HepG2 (cell line): ENCODE results near the gene CCDC38. TPM values are rescaled to one million over a fixed set of nuclear protein-coding genes. Genes with fewer than 3 reads are reported as not detected.
A peak's percentile ranks its signal among the peaks of the same experiment; 100 is the strongest.

Experiments
- ATAC-seq: fragments of 200-7000 bp; cut with Tn5 transposase; 3 replicates; pipeline ENCODE4 v1.9.1; 2020; ENCODE audit warnings: mild to moderate bottlenecking, moderate library complexity
- BruUV-seq: library from RNA; stranded (reverse); fragments of 400-500 nt; replicated peaks from 2 replicates; lab custom pipeline; 2021; lab: Mats Ljungman, UMichigan
- CTCF ChIA-PET: fragments of 300-600 bp; formaldehyde crosslinking; extraction: SDS; loops from one replicate; lab custom pipeline; 2021; ENCODE audit warnings: low total read pairs, inconsistent platforms, low intra/inter-chr PET ratio; lab: Yijun Ruan, JAX
- POLR2A ChIA-PET: fragments of 350-600 bp; sonication (Branson Sonifier 250); formaldehyde crosslinking; loops from one replicate; lab custom pipeline; 2020; ENCODE audit warnings: antibody characterized with exemption, inconsistent platforms; lab: Yijun Ruan, JAX
- DNase-seq: peaks from one replicate; pipeline ENCODE4 v3.0.0-alpha.2; 2015; ENCODE audit warnings: low spot score
- FAIRE-seq: peaks from 3 replicates; lab custom pipeline; 2011; peaks lifted over from hg19 to GRCh38; lab: Jason Lieb, UNC
- H2AFZ ChIP-seq: one replicate; pipeline ENCODE4 v1.6.1; 2011; ENCODE audit warnings: low read length, inconsistent platforms
- H3K27ac ChIP-seq: fragments of 300-600 bp; 3 replicates; pipeline ENCODE4 v1.8.0; 2011; ENCODE audit warnings: mixed run types, mild to moderate bottlenecking, mixed read lengths, low read length, inconsistent platforms; ENCODE audit not compliant: insufficient read depth; ENCODE audit errors: extremely low read length
- H3K27me3 ChIP-seq, 2 experiments: fragments of 200-600 bp in 1 of 2; 2 replicates in 1 of 2; 3 replicates in 1 of 2; pipeline versions ENCODE4 v1.6.0 to v1.8.0; 2011; ENCODE audit warnings: low read length in 2 of 2, mild to moderate bottlenecking in 2 of 2, moderate library complexity in 2 of 2, inconsistent platforms in 1 of 2; ENCODE audit not compliant: insufficient read depth in 2 of 2, control insufficient read depth in 1 of 2
- H3K36me3 ChIP-seq, 2 experiments: fragments of 200-600 bp in 1 of 2; replicated peaks in 1 of 2; 2 replicates in 1 of 2; 3 replicates in 1 of 2; pipeline versions ENCODE4 v1.5.1 to v1.8.0; 2011; ENCODE audit warnings: low read length in 2 of 2, inconsistent platforms in 1 of 2; ENCODE audit not compliant: insufficient read depth in 2 of 2, control insufficient read depth in 1 of 2
- H3K4me1 ChIP-seq: 2 replicates; pipeline ENCODE4 v1.5.1; 2012; ENCODE audit warnings: low read length, inconsistent platforms; ENCODE audit not compliant: insufficient read depth
- H3K4me2 ChIP-seq: 2 replicates; pipeline ENCODE4 v1.6.0; 2011; ENCODE audit warnings: low read depth, low read length, inconsistent platforms
- H3K4me3 ChIP-seq, 3 experiments: fragments of 200-600 bp in 1 of 3; sonication (generic), shearing (Covaris generic) in 1 of 3; replicated peaks in 1 of 3; 2 replicates each; pipeline ENCODE4 v1.5.1; 2011 to 2016; ENCODE audit warnings: low read length in 3 of 3, inconsistent platforms in 2 of 3, low read depth in 2 of 3, mild to moderate bottlenecking in 2 of 3, control low read depth in 1 of 3, mixed read lengths in 1 of 3; ENCODE audit not compliant: insufficient read depth in 1 of 3
- H3K79me2 ChIP-seq: one replicate; pipeline ENCODE4 v1.6.1; 2011; ENCODE audit warnings: low read length, inconsistent platforms; ENCODE audit not compliant: insufficient read depth
- H3K9ac ChIP-seq: 2 replicates; pipeline ENCODE4 v1.6.0; 2011; ENCODE audit warnings: mild to moderate bottlenecking, low read depth, low read length, inconsistent platforms; ENCODE audit not compliant: insufficient read depth
- H3K9me3 ChIP-seq: 2 replicates; pipeline ENCODE4 v1.5.1; 2012; ENCODE audit warnings: mild to moderate bottlenecking, low read length
- H4K20me1 ChIP-seq: 2 replicates; pipeline ENCODE4 v1.6.0; 2011; ENCODE audit warnings: inconsistent platforms, mild to moderate bottlenecking, low read length, moderate library complexity; ENCODE audit not compliant: insufficient read depth
- BCL6 ChIP-seq: IDR thresholded peaks from 2 replicates; pipeline ENCODE4 v1.6.1; 2016; ENCODE audit warnings: missing genetic modification reagents, missing compliant biosample characterization
- CHD4 ChIP-seq: fragments of 200-600 bp; sonication (generic); IDR thresholded peaks from 2 replicates; pipeline ENCODE4 v1.7.0; 2017; ENCODE audit warnings: mild to moderate bottlenecking, low read length, borderline replicate concordance
- CTCF ChIP-seq: sonication (generic); formaldehyde crosslinking; IDR thresholded peaks from 2 replicates; pipeline ENCODE4 v1.5.0; 2020; ENCODE audit warnings: mild to moderate bottlenecking, missing genetic modification reagents, moderate library complexity
- FIP1L1 ChIP-seq: fragments of 200-400 bp; formaldehyde crosslinking; IDR thresholded peaks from 2 replicates; pipeline ENCODE4 v1.6.1; 2018; ENCODE audit warnings: low read depth, mild to moderate bottlenecking, low read length, moderate library complexity, borderline replicate concordance; ENCODE audit not compliant: insufficient read depth
- GRHL1 ChIP-seq: sonication (generic); formaldehyde crosslinking; conservative IDR thresholded peaks from 2 replicates; pipeline ENCODE4 v1.8.0; 2022; ENCODE audit warnings: missing genetic modification reagents
- GTF3A ChIP-seq: sonication (generic); formaldehyde crosslinking; conservative IDR thresholded peaks from 2 replicates; pipeline ENCODE4 v1.4.0; 2020; ENCODE audit warnings: mild to moderate bottlenecking, missing genetic modification reagents
- HOMEZ ChIP-seq: IDR thresholded peaks from 2 replicates; pipeline ENCODE4 v1.6.1; 2016; ENCODE audit warnings: low read depth
- RAD21 ChIP-seq: fragments of 450-650 bp; formaldehyde crosslinking; IDR thresholded peaks from 2 replicates; pipeline ENCODE4 v1.5.0; 2020; ENCODE audit warnings: mild to moderate bottlenecking
- RARA ChIP-seq: IDR thresholded peaks from 2 replicates; pipeline ENCODE4 v1.6.1; 2016; ENCODE audit warnings: missing genetic modification reagents, missing compliant biosample characterization
- SMC3 ChIP-seq: IDR thresholded peaks from 2 replicates; pipeline ENCODE4 v1.6.1; 2011; ENCODE audit warnings: low read length, improper control_type of control experiment
- STAG1 ChIP-seq: sonication (generic); formaldehyde crosslinking; IDR thresholded peaks from 2 replicates; pipeline ENCODE4 v1.4.0; 2020; ENCODE audit warnings: missing genetic modification reagents
- TP53 ChIP-seq: sonication (generic); formaldehyde crosslinking; conservative IDR thresholded peaks from 2 replicates; pipeline ENCODE4 v1.4.0; 2020; ENCODE audit warnings: missing genetic modification reagents
- ZNF780A ChIP-seq: sonication (generic); formaldehyde crosslinking; IDR thresholded peaks from 2 replicates; pipeline ENCODE4 v1.8.0; 2022; ENCODE audit warnings: mild to moderate bottlenecking, missing genetic modification reagents, moderate library complexity
- WGBS: methylation state at CpG from one replicate; pipeline ENCODE4 v1.1.6; 2017; ENCODE audit warnings: low lambda C conversion rate; 5-methylcytosine and 5-hydroxymethylcytosine counted together
- in situ Hi-C: cut with HindIII; loops from 2 replicates; pipeline ENCODE4 v1.10.0; 2017; ENCODE audit warnings: low pct_unique_long_range_greater_than_20kb; ENCODE audit not compliant: extremely low pct_ligation_motif_present
- intact Hi-C: fragments of 100-400 bp; cut with micrococcal nuclease; formaldehyde crosslinking; loops from one replicate; pipeline ENCODE4 v1.10.0; 2022; ENCODE audit not compliant: unreplicated experiment
- polyA plus RNA-seq, 8 experiments: library from polyadenylated mRNA; depleted of rRNA in 3 of 8; stranded (reverse) in 7 of 8; unstranded in 1 of 8; fragments of >200 nt; fragmentation: Illumina TruSeq in 4 of 8; extraction: Trizol in 4 of 8; gene quantifications; 2 replicates each; pipeline versions ENCODE4 v1.2.1 to v1.2.3, GENCODE V29; 2011 to 2016; ENCODE audit warnings: low read depth in 4 of 8, missing spikeins in 1 of 8, mixed read lengths in 1 of 8; ENCODE audit not compliant: insufficient read depth in 1 of 8
- total RNA-seq, 5 experiments: library from RNA; depleted of rRNA; stranded (reverse); fragments of >200 nt; fragmentation: Illumina TruSeq; extraction: Trizol; gene quantifications; 2 replicates each; pipeline ENCODE4 v1.2.3, GENCODE V29; 2016; ENCODE audit warnings: low read depth in 1 of 5

The CCDC38 gene
- total and polyA plus RNA-seq, 2 of the 13 experiments (the other 11 are each of a cell fraction or from before 2014, with no cell fraction given), result 0.24 to 0.32 TPM

GRCh38 chr12:95966287-95966870 is 24.0 kb upstream of the CCDC38 start (continued):
- TF ChIP-seq HOMEZ (CRISPR knock-in tag), result peak; percentile 58; the same call in 1 of the 2 replicates

- Histone ChIP-seq H3K79me2 (no peaks in the 10 kb centered on the region), H3K4me2 (no peak overlapping the region), H4K20me1 (no peaks in the 10 kb centered on the region), H3K4me1 (peaks cover 51% of the 10 kb centered on the region), H3K9me3 (no peaks in the 10 kb centered on the region), H3K36me3 (no peaks in the 10 kb centered on the region), H2AFZ (no peak overlapping the region), H3K27me3 (no peaks in the 10 kb centered on the region), H3K27ac (no peak overlapping the region), H3K4me3 (no peak overlapping the region), H3K9ac (no peak overlapping the region)
- FAIRE-seq (no peak), ATAC-seq (no peak), DNase-seq (no peak)
- CTCF ChIA-PET, result no interaction called here
- no TSS peak for BruUV-seq
- WGBS, result 96% methylated on average over 1 of the region's 2 CpGs
- TF ChIP-seq ZNF780A (CRISPR knock-in tag) (no peak), GTF3A (CRISPR knock-in tag) (no peak), CTCF (CRISPR knock-in tag) (peak; percentile 47), RAD21 (CRISPR knock-in tag) (peak; percentile 34; the same call in 1 of the 2 replicates), BCL6 (CRISPR knock-in tag) (no peak), STAG1 (peak; percentile 67), FIP1L1 (no peak), TP53 (CRISPR knock-in tag) (no peak), CHD4 (no peak), RARA (CRISPR knock-in tag) (no peak), GRHL1 (CRISPR knock-in tag) (no peak), SMC3 (peak; percentile 35; the same call in 1 of the 2 replicates)
- intact Hi-C loops (no loop called here), in situ Hi-C loops (no loop called here)
- POLR2A ChIA-PET, result interaction anchor here (1.2 kb wide), 1 partner anchor 11 kb away, joined by 4 read pairs; no protein-coding TSS in a partner anchor
Measured at GRCh38 chr12:95963096-95963495, 20.7 kb upstream of the CCDC38 start.
